A549 (cell line): ENCODE data around the gene CLEC4F. TPM values are rescaled to one million over a fixed set of nuclear protein-coding genes. Genes with fewer than 3 reads are reported as not detected.

ENCODE experiments used
- ATAC-seq, 2 experiments: fragments of 200-7000 bp in 1 of 2; fragments of >200 bp in 1 of 2; cut with Nextera tagmentation in 1 of 2; cut with Tn5 transposase in 1 of 2; 3 replicates each; pipeline versions ENCODE4 v1.8.0 to v1.9.1; 2018 to 2020; ENCODE audit warnings: mild to moderate bottlenecking in 1 of 2, moderate library complexity in 1 of 2
- CTCF ChIA-PET: fragments of 300-600 bp; sonication (Branson Sonifier 250); formaldehyde crosslinking; extraction: SDS; loops from one replicate; lab custom pipeline; 2021; ENCODE audit warnings: antibody characterized with exemption, inconsistent platforms; lab: Yijun Ruan, JAX
- POLR2A ChIA-PET: fragments of 350-600 bp; formaldehyde crosslinking; extraction: SDS; loops from one replicate; lab custom pipeline; 2021; ENCODE audit warnings: antibody characterized with exemption, inconsistent platforms; lab: Yijun Ruan, JAX
- DNase-seq, 2 experiments: peaks; one replicate each; pipeline versions ENCODE4 v3.0.0 to v3.0.0-alpha.2; 2011 to 2016; ENCODE audit warnings: low read depth in 1 of 2, low spot score in 1 of 2
- FAIRE-seq: peaks from 2 replicates; lab custom pipeline; 2011; peaks lifted over from hg19 to GRCh38; lab: Jason Lieb, UNC
- H3K27ac ChIP-seq, 2 experiments: fragments of >200 bp; sonication (Bioruptor Twin); formaldehyde crosslinking; 3 replicates each; pipeline ENCODE4 v1.5.1; 2016 to 2017
- H3K4me1 ChIP-seq: fragments of >200 bp; sonication (Bioruptor Twin); formaldehyde crosslinking; 3 replicates; pipeline ENCODE4 v1.6.1; 2016
- H3K4me2 ChIP-seq: fragments of >200 bp; sonication (Bioruptor Twin); formaldehyde crosslinking; 3 replicates; pipeline ENCODE4 v1.6.1; 2016
- H3K4me3 ChIP-seq: fragments of >200 bp; sonication (Bioruptor Twin); formaldehyde crosslinking; 3 replicates; pipeline ENCODE4 v1.5.1; 2016
- H3K9me3 ChIP-seq: fragments of >200 bp; sonication (Bioruptor Twin); formaldehyde crosslinking; 3 replicates; pipeline ENCODE4 v1.6.1; 2016
- BHLHE40 ChIP-seq: IDR thresholded peaks from 2 replicates; pipeline ENCODE4 v1.6.1; 2012; ENCODE audit warnings: low read depth, low read length, inconsistent platforms
- CBX8 ChIP-seq: fragments of 200-600 bp; sonication (generic); IDR thresholded peaks from 2 replicates; pipeline ENCODE4 v1.6.1; 2016
- CHD2 ChIP-seq: fragments of 150-350 bp; IDR thresholded peaks from 2 replicates; pipeline ENCODE4 v1.6.1; 2014; ENCODE audit warnings: low read length; ENCODE audit not compliant: partially characterized antibody
- CHD4 ChIP-seq: fragments of 200-600 bp; sonication (generic); IDR thresholded peaks from 2 replicates; pipeline ENCODE4 v1.6.1; 2016; ENCODE audit warnings: antibody characterized with exemption, mild to moderate bottlenecking, borderline replicate concordance
- E2F6 ChIP-seq: IDR thresholded peaks from 2 replicates; pipeline ENCODE4 v1.6.1; 2012; ENCODE audit warnings: low read depth, borderline replicate concordance
- EHF ChIP-seq: fragments of 250-450 bp; sonication (Bioruptor Pico); IDR thresholded peaks from 2 replicates; pipeline ENCODE4 v1.5.0; 2020; ENCODE audit warnings: mild to moderate bottlenecking
- EHMT2 ChIP-seq: fragments of 200-600 bp; sonication (generic); IDR thresholded peaks from 2 replicates; pipeline ENCODE4 v1.6.1; 2016; ENCODE audit warnings: antibody characterized with exemption, low read depth, mild to moderate bottlenecking, moderate library complexity
- EP300 ChIP-seq, 2 experiments: fragments of >200 bp; sonication (Bioruptor Twin); formaldehyde crosslinking; IDR thresholded peaks; 2 replicates in 1 of 2; 3 replicates in 1 of 2; pipeline ENCODE4 v1.6.1; 2016 to 2017
- FOSL2 ChIP-seq, 2 experiments: fragments of 450-650 bp in 1 of 2; fragments of >200 bp in 1 of 2; sonication (Bioruptor Twin) in 1 of 2; formaldehyde crosslinking; IDR thresholded peaks; 2 replicates each; pipeline versions ENCODE4 v1.5.0 to v1.6.1; 2016 to 2020; ENCODE audit warnings: mild to moderate bottlenecking in 1 of 2, moderate library complexity in 1 of 2
- HOXA7 ChIP-seq: fragments of 250-450 bp; sonication (Bioruptor Pico); IDR thresholded peaks from 2 replicates; pipeline ENCODE4 v1.5.0; 2020; ENCODE audit warnings: mild to moderate bottlenecking, moderate library complexity
- HOXB5 ChIP-seq: fragments of 250-450 bp; sonication (Bioruptor Pico); IDR thresholded peaks from 2 replicates; pipeline ENCODE4 v1.5.0; 2020; ENCODE audit warnings: mild to moderate bottlenecking, moderate library complexity
- JUNB ChIP-seq: fragments of >200 bp; sonication (Bioruptor Twin); formaldehyde crosslinking; IDR thresholded peaks from 2 replicates; pipeline ENCODE4 v1.6.1; 2016
- KDM5A ChIP-seq: fragments of 200-600 bp; sonication (generic); IDR thresholded peaks from 2 replicates; pipeline ENCODE4 v1.6.1; 2016; ENCODE audit warnings: antibody characterized with exemption, mild to moderate bottlenecking
- MAX ChIP-seq: IDR thresholded peaks from 2 replicates; pipeline ENCODE4 v1.6.1; 2012
- MYC ChIP-seq: IDR thresholded peaks from 2 replicates; pipeline ENCODE4 v1.6.1; 2012; ENCODE audit warnings: mild to moderate bottlenecking, inconsistent platforms, low read length, improper control_type of control experiment, borderline replicate concordance
- NR3C1 ChIP-seq: fragments of >200 bp; sonication (Bioruptor Twin); formaldehyde crosslinking; IDR thresholded peaks from 3 replicates; pipeline ENCODE4 v1.6.1; 2017
- RAD21 ChIP-seq, 2 experiments: fragments of >200 bp in 1 of 2; sonication (Bioruptor Twin) in 1 of 2; formaldehyde crosslinking in 1 of 2; IDR thresholded peaks in 1 of 2; conservative IDR thresholded peaks in 1 of 2; 2 replicates in 1 of 2; 3 replicates in 1 of 2; pipeline ENCODE4 v1.6.1; 2012 to 2018; ENCODE audit warnings: inconsistent platforms in 1 of 2
- RARB ChIP-seq: fragments of 250-450 bp; sonication (Bioruptor Pico); IDR thresholded peaks from 2 replicates; pipeline ENCODE4 v1.8.0; 2021; ENCODE audit warnings: mild to moderate bottlenecking, moderate library complexity
- RCOR1 ChIP-seq: fragments of 150-350 bp; IDR thresholded peaks from 2 replicates; pipeline ENCODE4 v1.6.1; 2014; ENCODE audit warnings: antibody characterized with exemption, low read length, low read depth
- RNF2 ChIP-seq: fragments of 200-600 bp; sonication (generic); IDR thresholded peaks from 2 replicates; pipeline ENCODE4 v1.6.1; 2016; ENCODE audit warnings: low read depth, mild to moderate bottlenecking, antibody characterized with exemption, moderate library complexity, borderline replicate concordance
- TFCP2L1 ChIP-seq: fragments of 250-450 bp; sonication (Bioruptor Pico); IDR thresholded peaks from 2 replicates; pipeline ENCODE4 v1.5.0; 2021; ENCODE audit warnings: mild to moderate bottlenecking
- ZC3H11A ChIP-seq: fragments of 450-650 bp; IDR thresholded peaks from 2 replicates; pipeline ENCODE4 v1.6.1; 2014; ENCODE audit warnings: antibody characterized with exemption, mild to moderate bottlenecking
- ZFP36 ChIP-seq: fragments of 450-650 bp; IDR thresholded peaks from 2 replicates; pipeline ENCODE4 v1.6.1; 2014; ENCODE audit warnings: borderline replicate concordance; ENCODE audit not compliant: partially characterized antibody
- ZNF302 ChIP-seq: fragments of 250-450 bp; sonication (Bioruptor Pico); IDR thresholded peaks from 2 replicates; pipeline ENCODE4 v1.9.0; 2021; ENCODE audit warnings: inconsistent platforms, mild to moderate bottlenecking, moderate library complexity
- WGBS: methylation state at CpG from one replicate; pipeline ENCODE4 v1.1.6; 2017; ENCODE audit errors: missing lambda C conversion rate; 5-methylcytosine and 5-hydroxymethylcytosine counted together
- polyA plus RNA-seq, 4 experiments: library from polyadenylated mRNA; depleted of rRNA in 3 of 4; stranded (reverse); fragments of >200 nt; fragmentation: RNase III in 1 of 4; extraction: RNeasy Plus Mini Kit Qiagen cat#74134 plus additional on column Dnase treatment in 1 of 4; gene quantifications; 2 replicates in 3 of 4; 3 replicates in 1 of 4; pipeline ENCODE4 v1.2.3, GENCODE V29; 2011 to 2017

The CLEC4F gene
- polyA plus RNA-seq, 2 of the 4 experiments (the other 2 are of a cell fraction): not detected

- H3K9me3 ChIP-seq: peaks cover 8% of the 10 kb centered on the region; the same call in 2 of the 3 replicates
- no peaks in the 10 kb centered on the region for H3K4me1 ChIP-seq
- ChIA-PET CTCF (interaction anchor here (2.2 to 5.7 kb wide), 3 partner anchors 31 to 116 kb away, joined by 10 to 33 read pairs (median 10); no protein-coding TSS in a partner anchor), POLR2A (no interaction called here)
- FAIRE-seq (no peak), ATAC-seq (no peak), DNase-seq (no peak)
- no peak overlapping the region for H3K4me3 ChIP-seq
- 69% methylated on average over 6 of the region's 6 CpGs for WGBS
- TF ChIP-seq KDM5A (no peak), NR3C1 (no peak), RNF2 (no peak), ZNF302 (no peak), JUNB (no peak), BHLHE40 (no peak), E2F6 (no peak), ZC3H11A (no peak), EHMT2 (no peak)
- H3K27ac ChIP-seq: no peak overlapping the region
- no peak overlapping the region for H3K4me2 ChIP-seq
Observed at GRCh38 chr2:70831861-70832260, 11.5 kb upstream of the CLEC4F start.

- no peak overlapping the region for H3K27ac ChIP-seq
- ChIA-PET CTCF (interaction anchor here (0.7 to 5.7 kb wide), 6 partner anchors 15 to 555 kb away, joined by 3 to 33 read pairs (median 6); no protein-coding TSS in a partner anchor), POLR2A (no interaction called here)
- no peaks in the 10 kb centered on the region for H3K4me1 ChIP-seq
- ATAC-seq: no peak; a peak in 1 of 6 replicates
- H3K9me3 ChIP-seq: peaks cover 8% of the 10 kb centered on the region; the same call in 2 of the 3 replicates
- H3K4me3 ChIP-seq: no peak overlapping the region
- WGBS: 22% methylated on average over 5 of the region's 5 CpGs
- TF ChIP-seq MYC (no peak), NR3C1 (no peak), EHF (CRISPR knock-in tag) (no peak), FOSL2 (IDR thresholded peaks at IDR 0.05) (no peak), FOSL2 (CRISPR knock-in tag; IDR thresholded peaks at IDR 0.05) (no peak), RAD21 (conservative IDR thresholded peaks at IDR 0.05 in 1 of 2, IDR thresholded peaks at IDR 0.05 in 1 of 2) (no peak), HOXB5 (CRISPR knock-in tag) (no peak), CBX8 (no peak)
- no peak for FAIRE-seq
- no peak overlapping the region for H3K4me2 ChIP-seq
- no peak for DNase-seq
Observed at GRCh38 chr2:70830366-70830765, 10.0 kb upstream of the CLEC4F start.

GRCh38 chr2:70829916-70830315, 9.5 kb upstream of the CLEC4F start:
- POLR2A ChIA-PET: no interaction called here

More at GRCh38 chr2:70829916-70830315, 9.5 kb upstream of the CLEC4F start:
- Histone ChIP-seq H3K4me1 (no peaks in the 10 kb centered on the region), H3K9me3 (peaks cover 8% of the 10 kb centered on the region; the same call in 2 of the 3 replicates), H3K4me3 (no peak overlapping the region), H3K4me2 (no peak overlapping the region), H3K27ac (no peak overlapping the region)
- DNase-seq (no peak), ATAC-seq (no peak), FAIRE-seq (no peak)
- TF ChIP-seq ZFP36: no peak
- TF ChIP-seq RCOR1: no peak
- TF ChIP-seq TFCP2L1 (CRISPR knock-in tag): no peak
- TF ChIP-seq RNF2: no peak
- TF ChIP-seq CHD4: no peak
- TF ChIP-seq CHD2: no peak
- no peak for TF ChIP-seq ZC3H11A
- TF ChIP-seq MAX: no peak
- no peak for TF ChIP-seq RARB (CRISPR knock-in tag)
- TF ChIP-seq EHMT2: no peak
- TF ChIP-seq EP300 (IDR thresholded peaks at IDR 0.05): no peak
- TF ChIP-seq HOXA7 (CRISPR knock-in tag): no peak
- CTCF ChIA-PET: interaction anchor here (0.9 to 5.7 kb wide), 6 partner anchors 15 to 134 kb away, joined by 3 to 33 read pairs (median 8); no protein-coding TSS in a partner anchor
- WGBS: 28% methylated on average over 1 of the region's 1 CpG
